Gastrocnemius medialis (tissue), 4 donors: Measurements from ENCODE around the gene COL6A5.

Experiments
- CTCF ChIP-seq, 5 experiments: fragments of 450-650 bp in 3 of 5; fragments of 200-600 bp in 2 of 5; sonication (generic) in 2 of 5; IDR thresholded peaks in 4 of 5; conservative IDR thresholded peaks in 1 of 5; 1 replicate in 4 of 5; 2 replicates in 1 of 5; pipeline ENCODE4 v1.5.1; 2016 to 2019; ENCODE audit warnings: antibody characterized with exemption in 5 of 5, mild to moderate bottlenecking in 3 of 5, moderate library complexity in 3 of 5
- POLR2A ChIP-seq, 2 donors: fragments of 450-650 bp; IDR thresholded peaks; one replicate each; pipeline ENCODE4 v1.6.1; 2017; ENCODE audit warnings: antibody characterized with exemption in 2 of 2, mild to moderate bottlenecking in 2 of 2, moderate library complexity in 2 of 2

GRCh38 chr3:130412991-130413560 lies 67.6 kb downstream of the COL6A5 start:
- TF ChIP-seq CTCF (IDR thresholded peaks at IDR 0.05 in 4 of 5, conservative IDR thresholded peaks at IDR 0.05 in 1 of 5) (no peak), POLR2A (IDR thresholded peaks at IDR 0.05) (no peak)
